ENCODE results near the gene PLCB1.

GRCh38 chr20:8700756-8701155 is 568.7 kb downstream of the PLCB1 start:
- TF ChIP-seq CTCF (IDR thresholded peaks at IDR 0.05; ENCODE audit: extremely low read depth in 1 of 2, insufficient read depth in 1 of 2, low read depth in 1 of 2, low read length in 2 of 2): no peak
- no peak for TF ChIP-seq GATA2 (IDR thresholded peaks at IDR 0.05; ENCODE audit: insufficient read depth, insufficient read length, low read depth, low read length)
- TF ChIP-seq POLR2AphosphoS5 (IDR thresholded peaks at IDR 0.05; ENCODE audit: insufficient read depth, low read depth, low read length): no peak
- TF ChIP-seq MAX (IDR thresholded peaks at IDR 0.05; ENCODE audit: insufficient read depth, insufficient read length): no peak
- no peak for TF ChIP-seq EZH2 (IDR thresholded peaks at IDR 0.05; ENCODE audit: borderline replicate concordance, low read depth, low read length, severe bottlenecking)
- no peak for TF ChIP-seq POLR2A (IDR thresholded peaks at IDR 0.05; ENCODE audit: low read depth, low read length)
- TF ChIP-seq JUN (IDR thresholded peaks at IDR 0.05; ENCODE audit: borderline replicate concordance, insufficient read depth, insufficient read length, low read depth): no peak
- TF ChIP-seq MYC (IDR thresholded peaks at IDR 0.05; ENCODE audit: low read depth, low read length): no peak
- no peak for TF ChIP-seq FOS (IDR thresholded peaks at IDR 0.05; ENCODE audit: borderline replicate concordance, insufficient read depth, low read length)
